T-helper 22 cell (primary cell): Measurements from ENCODE around the gene AJAP1.
"Not testable (repeated sequence)": the region's sequence is repeated elsewhere in the genome, so short reads cannot be mapped to it uniquely, and the experiment has no call there.

Experiments
- DNase-seq: peaks from one replicate; pipeline ENCODE4 v3.0.0-alpha.2; 2020; ENCODE audit warnings: low read depth

AJAP1 gene, protein sequence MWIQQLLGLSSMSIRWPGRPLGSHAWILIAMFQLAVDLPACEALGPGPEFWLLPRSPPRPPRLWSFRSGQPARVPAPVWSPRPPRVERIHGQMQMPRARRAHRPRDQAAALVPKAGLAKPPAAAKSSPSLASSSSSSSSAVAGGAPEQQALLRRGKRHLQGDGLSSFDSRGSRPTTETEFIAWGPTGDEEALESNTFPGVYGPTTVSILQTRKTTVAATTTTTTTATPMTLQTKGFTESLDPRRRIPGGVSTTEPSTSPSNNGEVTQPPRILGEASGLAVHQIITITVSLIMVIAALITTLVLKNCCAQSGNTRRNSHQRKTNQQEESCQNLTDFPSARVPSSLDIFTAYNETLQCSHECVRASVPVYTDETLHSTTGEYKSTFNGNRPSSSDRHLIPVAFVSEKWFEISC

GRCh38 chr1:4653796-4654725, at the start of gene AJAP1:
Gene AJAP1 (plus strand): TSS chr1:4654609. CDS start chr1:4655426, 817 bp downstream.
- DNase-seq, result no peak

DNA sequence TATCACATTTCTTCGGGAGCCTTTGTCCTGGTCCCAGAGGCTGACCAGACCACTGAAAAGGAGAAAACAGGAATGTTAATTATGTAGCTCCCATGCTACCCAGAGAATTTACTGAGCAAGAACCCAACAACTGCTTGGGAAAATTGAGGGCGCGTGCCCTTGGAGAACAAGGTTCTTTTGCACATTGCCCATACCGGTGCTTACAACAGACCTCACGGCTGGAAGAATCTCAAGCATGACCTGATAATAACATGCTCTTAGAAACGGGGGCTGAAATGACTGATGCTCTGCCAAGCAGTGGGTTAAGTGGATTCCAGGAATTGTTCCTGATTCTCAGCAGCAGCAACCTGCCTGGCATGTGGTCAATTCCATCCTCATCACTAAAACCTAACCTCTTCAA, 49.3 kb upstream of the AJAP1 start:
- no peak for DNase-seq

- no peak for DNase-seq
Observed at GRCh38 chr1:4611563-4612341, 42.7 kb upstream of the AJAP1 start.

DNA sequence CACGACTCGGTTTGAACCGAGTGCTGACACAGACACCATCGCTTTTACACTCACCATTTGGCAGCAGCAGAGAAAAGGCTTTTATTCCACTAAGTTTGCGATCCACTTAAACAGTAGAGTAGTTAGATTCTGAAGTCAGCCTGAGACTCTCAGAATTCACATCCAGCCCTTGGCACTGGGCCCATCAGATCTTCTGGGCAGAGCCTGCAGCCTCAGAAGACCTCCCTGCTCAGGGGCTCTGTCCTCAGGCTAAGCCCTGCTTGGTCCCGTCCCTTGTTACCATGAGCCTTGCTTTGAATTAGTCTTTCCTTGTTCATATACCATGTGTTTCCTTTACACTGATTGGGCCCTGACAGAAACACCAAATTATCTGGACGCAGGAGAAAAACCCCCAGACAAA, 41.4 kb upstream of the AJAP1 start:
- no peak for DNase-seq

DNA sequence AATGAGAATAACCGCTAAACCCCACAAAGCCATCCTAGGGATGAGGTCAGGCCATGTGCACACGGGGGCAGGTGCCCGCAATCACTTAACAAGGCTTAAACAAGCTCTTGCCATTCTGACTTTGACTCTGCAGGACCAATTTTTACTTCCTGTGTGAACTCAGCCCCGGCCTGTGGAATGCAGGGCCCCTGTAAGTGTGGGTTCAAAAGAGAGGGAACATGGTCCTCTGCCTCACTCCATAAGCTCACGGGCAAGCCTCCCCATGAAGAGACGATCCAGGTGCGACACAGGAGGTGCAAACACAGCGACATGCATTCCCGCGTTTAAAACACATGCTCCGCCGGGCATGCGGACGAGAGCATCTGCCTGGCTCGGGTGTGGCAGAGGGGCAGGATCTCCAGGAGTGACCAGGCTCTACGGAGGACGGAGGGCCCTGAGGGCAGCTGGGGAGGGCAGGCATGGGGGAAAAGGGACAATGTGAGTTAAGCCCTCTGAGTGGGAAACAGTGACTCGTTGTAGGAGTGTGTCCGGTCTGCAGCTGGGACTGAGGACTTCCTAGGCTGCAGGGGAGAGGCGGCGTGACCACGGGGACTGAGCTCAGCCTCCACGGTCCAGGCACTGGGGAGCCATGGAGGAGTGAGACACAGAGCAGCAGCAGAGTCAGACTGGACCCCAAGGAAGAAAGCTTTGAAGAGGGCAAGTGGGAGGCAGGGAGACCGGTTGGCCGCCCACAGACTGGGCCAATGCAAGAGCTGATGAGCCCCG, 40.6 kb upstream of the AJAP1 start:
- no peak for DNase-seq

DNA sequence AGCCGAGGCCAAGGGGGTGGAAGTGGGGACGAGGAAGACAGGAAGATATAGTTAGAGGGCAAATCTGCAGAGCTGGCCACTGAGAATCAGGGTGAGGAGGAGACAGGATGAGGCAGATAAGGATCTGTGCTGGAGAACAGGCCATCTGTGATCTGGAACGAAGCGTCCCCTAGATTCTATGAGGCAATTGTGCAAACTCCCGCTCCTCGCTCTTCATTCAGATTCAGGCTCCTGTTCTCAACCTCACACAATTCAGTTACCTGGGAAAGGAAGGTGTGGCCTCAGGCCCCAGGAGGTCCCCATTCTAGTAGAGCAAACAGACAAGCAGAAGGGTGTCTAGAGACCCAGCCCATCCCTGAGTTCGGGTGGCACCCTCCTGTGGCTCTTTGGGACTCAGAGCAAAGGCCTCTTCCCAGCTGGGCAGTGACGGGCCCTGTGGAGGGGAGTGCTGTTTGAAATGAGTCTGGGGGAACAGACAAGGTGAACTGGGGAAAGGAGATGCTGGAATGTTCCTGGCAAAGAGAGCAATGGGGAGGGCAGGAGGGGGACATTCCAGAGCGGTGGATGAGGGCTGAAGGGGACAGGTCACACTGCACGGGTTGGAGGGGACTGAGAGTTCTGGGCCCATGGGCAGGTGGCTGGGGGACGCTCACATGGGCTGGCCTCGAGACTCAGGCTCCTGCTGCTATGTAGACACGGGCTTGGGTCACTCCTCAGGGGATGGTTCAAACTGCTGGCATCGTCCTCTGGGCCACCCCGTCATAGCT, 39.9 kb upstream of the AJAP1 start:
- no peak for DNase-seq

GRCh38 chr1:4615138-4615470, 39.3 kb upstream of the AJAP1 start:
- DNase-seq, result no peak

DNA sequence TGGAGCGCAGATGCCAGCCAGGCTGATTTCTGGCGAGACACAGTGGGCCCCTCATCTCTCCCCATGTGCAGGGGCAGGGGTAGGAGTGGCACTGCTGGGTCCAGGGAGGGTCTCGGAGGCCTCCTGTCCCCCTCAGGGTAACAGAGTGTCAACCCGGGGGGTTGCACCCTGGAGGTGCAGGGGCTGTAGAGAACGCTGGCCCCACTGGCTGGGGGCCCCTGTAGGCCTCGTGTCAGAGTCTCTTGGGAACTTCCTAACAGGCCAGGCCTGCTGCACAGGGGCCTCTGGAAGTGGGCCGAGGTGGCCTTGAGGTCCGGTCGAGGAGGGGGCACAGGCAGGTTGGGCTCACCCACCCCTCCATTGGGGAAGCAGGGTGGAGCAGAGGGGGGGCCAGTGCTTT, 38.9 kb upstream of the AJAP1 start:
- DNase-seq, result no peak

GRCh38 chr1:4616831-4617465, 37.5 kb upstream of the AJAP1 start:
- no peak for DNase-seq

DNA sequence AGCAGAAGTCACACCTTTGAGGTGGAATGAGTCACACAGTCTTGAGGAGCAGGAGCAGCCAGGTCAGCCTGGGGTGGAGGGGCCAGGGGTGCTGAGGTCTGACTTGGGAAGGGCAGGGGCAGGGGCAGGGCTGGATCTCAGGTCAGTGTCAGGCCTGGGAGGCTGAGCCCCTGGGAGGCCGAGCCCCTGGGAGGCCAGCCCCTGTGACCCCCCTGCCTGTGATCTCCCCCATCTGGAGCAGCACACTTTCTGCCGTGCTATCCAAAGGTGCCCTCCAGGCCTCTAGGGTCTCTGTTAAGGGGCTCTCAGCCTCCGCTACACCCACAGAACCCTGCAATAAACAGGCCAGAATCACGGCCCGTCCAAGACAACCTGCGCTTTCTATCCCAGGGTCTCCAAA, 36.9 kb upstream of the AJAP1 start:
- no peak for DNase-seq

GRCh38 chr1:4618827-4619226, 35.6 kb upstream of the AJAP1 start:
- not testable (repeated sequence) for DNase-seq

DNA sequence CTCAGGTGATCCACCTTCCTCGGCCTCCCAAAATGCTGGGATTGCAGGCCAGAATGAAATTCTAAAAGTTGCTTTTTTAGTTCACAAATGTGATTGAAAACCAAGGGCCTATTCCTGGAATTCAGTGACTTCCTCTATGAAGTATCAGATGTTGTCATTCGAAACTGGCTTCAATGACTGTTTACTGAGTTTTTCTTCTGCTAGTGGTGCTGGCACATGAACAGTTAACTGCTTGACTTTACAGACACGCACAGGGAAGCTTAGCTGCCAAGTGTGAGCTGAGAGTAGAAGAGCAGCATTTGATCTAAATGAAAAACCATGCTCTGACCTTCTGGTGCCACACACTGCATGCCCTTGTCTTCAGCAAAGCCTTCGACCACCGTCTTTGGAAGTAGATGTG, 32.8 kb upstream of the AJAP1 start:
- DNase-seq, result no peak

DNA sequence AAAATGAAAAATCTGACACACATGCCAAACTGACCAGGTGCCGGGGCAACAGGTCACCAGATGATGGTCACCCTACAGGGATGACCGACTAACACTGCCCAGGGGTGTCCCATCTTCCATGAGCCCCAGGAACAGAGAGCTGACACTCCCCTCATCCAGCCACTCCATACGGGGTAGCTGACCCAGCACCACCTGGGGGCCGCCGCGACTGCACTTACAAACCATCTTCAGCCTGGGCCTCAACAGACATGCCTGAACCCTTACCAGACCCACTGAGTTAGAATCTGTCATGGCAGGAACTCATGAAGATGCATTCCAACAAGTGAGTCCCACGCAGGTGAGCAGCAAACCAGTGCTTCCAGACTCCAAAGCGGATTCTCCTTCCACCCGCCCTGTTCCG, 31.6 kb upstream of the AJAP1 start:
- DNase-seq, result no peak

DNA sequence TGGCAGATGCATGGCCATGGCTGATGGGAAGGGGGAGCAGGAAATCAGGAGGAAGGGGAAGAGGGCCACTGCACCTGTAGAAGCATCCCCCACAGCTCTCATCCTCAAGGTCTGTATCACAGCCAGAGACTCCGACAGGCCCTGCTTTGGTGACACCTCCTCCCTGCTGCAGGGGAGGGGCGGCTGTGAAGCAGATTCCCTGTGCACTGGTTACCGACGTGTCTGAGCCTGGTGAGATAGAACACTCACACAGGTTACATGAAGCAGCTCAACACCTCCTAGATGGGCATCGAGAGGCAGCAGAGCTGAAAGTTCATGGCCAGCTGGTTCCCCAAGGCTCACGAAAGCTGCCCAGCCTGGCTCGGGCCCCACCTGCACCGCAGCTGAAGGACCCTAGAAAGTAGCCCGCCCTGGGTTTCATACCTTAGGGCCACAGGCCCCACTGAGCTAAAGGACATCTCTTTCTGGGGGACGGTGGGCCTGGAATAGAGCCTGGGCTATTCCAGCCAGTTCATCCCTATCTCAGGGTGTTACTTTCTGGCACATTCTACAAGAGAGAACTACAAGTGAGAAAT, 30.2 kb upstream of the AJAP1 start:
- DNase-seq, result no peak

GRCh38 chr1:4624801-4625200, 29.6 kb upstream of the AJAP1 start:
- DNase-seq, result no peak

GRCh38 chr1:4626061-4626460, 28.3 kb upstream of the AJAP1 start:
- DNase-seq, result no peak

- no peak for DNase-seq
Observed at GRCh38 chr1:4626560-4627319, 27.7 kb upstream of the AJAP1 start.

DNA sequence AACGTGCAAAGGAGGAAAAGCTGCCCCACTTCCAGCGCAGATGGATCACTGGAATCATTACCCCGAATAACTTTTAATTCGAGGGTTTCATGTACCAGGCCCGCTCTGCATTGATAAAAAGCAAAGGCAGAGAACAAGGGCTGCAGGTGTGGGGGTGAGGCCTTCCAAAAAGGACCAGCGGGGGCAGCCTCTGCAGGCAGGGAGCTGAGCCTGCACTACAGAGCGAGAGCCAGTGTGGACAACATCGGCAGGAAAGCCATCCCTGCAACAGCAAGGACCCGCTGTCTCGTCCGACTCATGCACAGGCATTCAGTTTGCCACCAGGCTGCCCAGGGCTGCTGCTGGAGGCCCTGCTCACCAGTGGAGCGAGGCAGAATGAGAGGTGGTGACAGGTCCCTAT, 27.1 kb upstream of the AJAP1 start:
- DNase-seq, result no peak

DNA sequence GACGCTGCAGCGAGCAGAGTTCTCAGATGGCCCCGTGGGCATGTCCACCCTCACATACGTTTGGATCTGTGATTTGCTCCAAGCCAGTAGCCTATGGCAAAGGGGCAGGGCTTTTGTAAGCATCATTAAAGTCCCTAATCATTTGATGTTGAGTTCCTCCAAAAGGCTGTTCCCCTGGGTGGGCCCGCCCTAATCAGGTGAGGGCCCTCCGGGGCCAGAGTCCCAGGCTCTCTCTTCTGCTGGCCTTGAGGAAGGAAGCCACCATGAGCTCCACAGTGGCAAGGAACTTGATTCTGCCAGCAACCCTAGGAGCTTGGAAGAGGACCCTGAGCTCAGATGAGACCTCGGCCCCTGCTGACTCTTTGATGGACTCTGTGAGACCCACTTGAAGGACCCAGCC, 25.4 kb upstream of the AJAP1 start:
- DNase-seq, result no peak
